Measurements from ENCODE around the gene RAB27B. TPM values are rescaled to one million over a fixed set of nuclear protein-coding genes. Genes with fewer than 3 reads are reported as not detected.

RAB27B gene
- total and polyA plus RNA-seq, 9 donors = 0.22 to 1.2 (median 0.61) TPM

Other genes starting within 250 kb of the RAB27B start
- gene DYNAP, start 237.2 kb upstream of the RAB27B start, total RNA-seq = not detected
- gene DYNAP, start 237.2 kb upstream of the RAB27B start, polyA plus RNA-seq (ENCODE audit: insufficient read depth in 1 of 8, insufficient read length in 8 of 8, low replicate concordance in 1 of 8) = under 1 TPM in 1 of 8 donors, not detected in 7; 0.07 TPM
- 0.58 TPM for gene CCDC68, start 131.0 kb downstream of the RAB27B start, total RNA-seq
- 1 to 10 TPM in 1 of 8 donors, under 1 TPM in 7; 0.39 to 3.3 (median 0.61) TPM for gene CCDC68, start 131.0 kb downstream of the RAB27B start, polyA plus RNA-seq (ENCODE audit: insufficient read depth in 1 of 8, insufficient read length in 8 of 8, low replicate concordance in 1 of 8)